ENCODE measurements around the gene CPED1.

The CPED1 gene

GRCh38 chr7:120988591-120989256 lies at the start of gene CPED1:
Gene CPED1 (plus strand): TSS chr7:120988711. CDS start chr7:120989622, 911 bp downstream.
- peak; percentile 23 for DNase-seq

GRCh38 chr7:120939345-120939744 lies 49.2 kb upstream of the CPED1 start:
- DNase-seq = no peak

- no peak for DNase-seq
These were observed 47.4 kb upstream of the CPED1 start for GRCh38 chr7:120941064-120941463.

- no peak for DNase-seq
These were observed 46.7 kb upstream of the CPED1 start for GRCh38 chr7:120941856-120942255.

- no peak for DNase-seq
These were observed 45.6 kb upstream of the CPED1 start for GRCh38 chr7:120942861-120943260.

GRCh38 chr7:120944826-120945562 lies 43.5 kb upstream of the CPED1 start:
- DNase-seq = no peak

GRCh38 chr7:120947980-120948379 lies 40.5 kb upstream of the CPED1 start:
- no peak for DNase-seq

- no peak for DNase-seq
These were observed 39.1 kb upstream of the CPED1 start for GRCh38 chr7:120949393-120949911.

- DNase-seq = no peak
These were observed 38.4 kb upstream of the CPED1 start for GRCh38 chr7:120949998-120950538.

- peak; percentile 97 for DNase-seq
These were observed 37.8 kb upstream of the CPED1 start, which contains the start of gene ING3 for GRCh38 chr7:120950539-120951308. Gene ING3 (plus strand): TSS chr7:120950777. CDS start chr7:120950897, 120 bp downstream.

- no peak for DNase-seq
These were observed 37.2 kb upstream of the CPED1 start for GRCh38 chr7:120951309-120951699.

GRCh38 chr7:120951826-120952225 lies 36.7 kb upstream of the CPED1 start:
- no peak for DNase-seq

GRCh38 chr7:120955577-120956149 lies 32.8 kb upstream of the CPED1 start:
- DNase-seq = no peak

GRCh38 chr7:120959929-120960484 lies 28.5 kb upstream of the CPED1 start:
- DNase-seq = no peak

GRCh38 chr7:120960714-120961113 lies 27.8 kb upstream of the CPED1 start:
- no peak for DNase-seq

GRCh38 chr7:120961638-120962173 lies 26.8 kb upstream of the CPED1 start:
- DNase-seq = no peak

GRCh38 chr7:120964088-120964487 lies 24.4 kb upstream of the CPED1 start:
- DNase-seq = no peak

GRCh38 chr7:120966961-120967360 lies 21.6 kb upstream of the CPED1 start:
- DNase-seq = no peak

- no peak for DNase-seq
These were observed 14.7 kb upstream of the CPED1 start for GRCh38 chr7:120973849-120974248.

- no peak for DNase-seq
These were observed 8.6 kb upstream of the CPED1 start for GRCh38 chr7:120979765-120980499.

GRCh38 chr7:120981117-120981516 lies 7.4 kb upstream of the CPED1 start:
- no peak for DNase-seq
